NT2/D1 (cell line): ENCODE data around the gene MTURN.

Experiments used
- SUZ12 ChIP-seq: IDR thresholded peaks from 2 replicates; pipeline ENCODE4 v1.6.1; 2011; ENCODE audit not compliant: insufficient read length, insufficient read depth; ENCODE audit errors: extremely low read depth
- YY1 ChIP-seq: IDR thresholded peaks from 2 replicates; pipeline ENCODE4 v1.6.1; 2011; ENCODE audit not compliant: insufficient read length, insufficient read depth
- ZNF274 ChIP-seq: IDR thresholded peaks from 2 replicates; pipeline ENCODE4 v1.6.1; 2011; ENCODE audit warnings: mild to moderate bottlenecking, low read depth, low read length

DNA sequence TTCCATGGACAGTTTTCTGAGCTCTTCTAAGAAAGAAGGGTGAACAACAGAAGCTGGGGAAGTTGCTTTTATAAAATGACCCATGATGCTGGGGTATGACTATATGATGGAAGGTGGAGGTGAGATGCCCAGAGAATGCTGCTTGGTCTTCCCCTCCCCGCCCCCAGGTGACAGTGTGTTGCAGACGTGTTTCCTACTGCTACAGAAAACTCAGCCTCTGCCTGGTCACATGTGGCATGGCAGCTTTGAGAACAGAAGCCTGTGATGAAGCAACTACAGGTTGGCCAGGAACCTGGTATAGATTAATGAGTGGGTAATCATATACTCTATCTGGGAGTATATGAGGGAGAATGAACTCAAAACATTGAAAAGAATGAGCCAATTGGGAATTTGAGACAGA lies 67.1 kb downstream of the MTURN start:
- TF ChIP-seq YY1 (no peak), SUZ12 (no peak), ZNF274 (no peak)
